GM21825 (cell line): Measurements from ENCODE around the gene LARGE1.

Experiments used
- ATAC-seq: cut with Tn5 transposase; IDR thresholded peaks from one replicate; pipeline ENCODE4 v1.9.1; 2021; ENCODE audit warnings: mild to moderate bottlenecking, moderate library complexity; ENCODE audit not compliant: unreplicated experiment

LARGE1 gene

GRCh38 chr22:33337524-33337923, 582.8 kb downstream of the LARGE1 start:
- ATAC-seq: no peak

GRCh38 chr22:33335611-33336279, 584.5 kb downstream of the LARGE1 start:
- ATAC-seq: no peak

GRCh38 chr22:33332538-33332937, 587.7 kb downstream of the LARGE1 start:
- ATAC-seq: no peak

- ATAC-seq: no peak
Measured at GRCh38 chr22:33331017-33331416, 589.3 kb downstream of the LARGE1 start.

- ATAC-seq: no peak
Measured at GRCh38 chr22:33330534-33330933, 589.7 kb downstream of the LARGE1 start.

- no peak for ATAC-seq
Measured at GRCh38 chr22:33329398-33329797, 590.9 kb downstream of the LARGE1 start.

GRCh38 chr22:33328789-33329296, 591.4 kb downstream of the LARGE1 start:
- ATAC-seq: no peak

- no peak for ATAC-seq
Measured at GRCh38 chr22:33327348-33327860, 592.9 kb downstream of the LARGE1 start.

- no peak for ATAC-seq
Measured at GRCh38 chr22:33326540-33327295, 593.6 kb downstream of the LARGE1 start.

- ATAC-seq: peak; percentile 53
Measured at GRCh38 chr22:33325232-33326004, 594.9 kb downstream of the LARGE1 start.

GRCh38 chr22:33324228-33324627, 596.0 kb downstream of the LARGE1 start:
- ATAC-seq: no peak

GRCh38 chr22:33321466-33321865, 598.8 kb downstream of the LARGE1 start:
- no peak for ATAC-seq

GRCh38 chr22:33315954-33316353, 604.3 kb downstream of the LARGE1 start:
- ATAC-seq: no peak

- ATAC-seq: no peak
Measured at GRCh38 chr22:33315117-33315516, 605.2 kb downstream of the LARGE1 start.

GRCh38 chr22:33314316-33314715, 606.0 kb downstream of the LARGE1 start:
- ATAC-seq: no peak

- ATAC-seq: no peak
Measured at GRCh38 chr22:33303099-33303498, 617.2 kb downstream of the LARGE1 start.

- no peak for ATAC-seq
Measured at GRCh38 chr22:33302549-33302948, 617.7 kb downstream of the LARGE1 start.

- peak; percentile 42 for ATAC-seq
Measured at GRCh38 chr22:33302049-33302545, 618.2 kb downstream of the LARGE1 start.

- no peak for ATAC-seq
Measured at GRCh38 chr22:33300165-33300564, 620.1 kb downstream of the LARGE1 start.

GRCh38 chr22:33299245-33299956, 620.9 kb downstream of the LARGE1 start:
- peak; percentile 75 for ATAC-seq
